Neuron (in vitro differentiated cells): ENCODE results near the gene DUSP12.
A peak's percentile ranks its signal among the peaks of the same experiment; 100 is the strongest.

Experiments used
- H2AFZ ChIP-seq: one replicate; pipeline ENCODE4 v1.6.1; 2013; ENCODE audit warnings: low read depth, mild to moderate bottlenecking, inconsistent platforms, low read length, moderate library complexity
- H3K27me3 ChIP-seq: one replicate; pipeline ENCODE4 v1.6.1; 2013; ENCODE audit warnings: low read length; ENCODE audit not compliant: insufficient read depth
- H3K36me3 ChIP-seq: one replicate; pipeline ENCODE4 v1.6.1; 2013; ENCODE audit warnings: low read length; ENCODE audit not compliant: insufficient read depth
- H3K4me1 ChIP-seq: one replicate; pipeline ENCODE4 v1.6.1; 2013; ENCODE audit warnings: low read length; ENCODE audit not compliant: insufficient read depth
- H3K4me3 ChIP-seq: 2 replicates; pipeline ENCODE4 v1.5.1; 2013; ENCODE audit warnings: mild to moderate bottlenecking, low read length, moderate library complexity
- H3K9me3 ChIP-seq: one replicate; pipeline ENCODE4 v1.6.1; 2013; ENCODE audit warnings: low read length

The DUSP12 gene

GRCh38 chr1:161749509-161750407 is at the start of gene DUSP12:
Gene DUSP12, plus strand, starts transcription at chr1:161749786. Its CDS starts 16 bp downstream, at chr1:161749802.
- Histone ChIP-seq H3K27me3 (no peaks in the 10 kb centered on the region), H3K36me3 (peaks cover 34% of the 10 kb centered on the region), H3K9me3 (peaks cover 3% of the 10 kb centered on the region), H3K4me1 (peaks cover 9% of the 10 kb centered on the region), H3K4me3 (peak within 1 kb of the TSS; percentile 92), H2AFZ (peak within 1 kb of the TSS; percentile 83)

- Histone ChIP-seq H3K9me3 (no peaks in the 10 kb centered on the region), H2AFZ (no peak overlapping the region), H3K27me3 (no peaks in the 10 kb centered on the region), H3K4me1 (no peaks in the 10 kb centered on the region), H3K4me3 (no peak overlapping the region), H3K36me3 (no peaks in the 10 kb centered on the region)
Measured at GRCh38 chr1:161702250-161702649, 47.3 kb upstream of the DUSP12 start.

DNA sequence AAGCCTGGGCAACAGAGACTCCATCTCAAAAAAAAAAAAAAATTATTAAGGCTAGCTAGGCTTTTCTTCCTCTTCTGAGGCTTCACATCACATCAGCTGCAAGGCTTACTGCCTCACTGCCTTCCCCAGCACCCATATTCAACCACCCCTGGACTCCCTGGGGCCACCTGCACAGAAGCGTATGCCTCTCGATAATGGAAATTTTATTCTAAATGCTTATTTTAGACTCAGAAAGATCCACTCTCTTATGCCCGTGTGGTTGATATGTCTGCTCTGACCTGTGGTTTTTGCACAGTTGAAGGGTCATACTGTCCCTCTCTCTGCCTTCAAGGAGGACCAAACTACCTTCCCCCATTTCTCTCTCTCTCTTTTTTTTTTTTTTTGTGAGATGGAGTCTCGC is 44.0 kb upstream of the DUSP12 start:
- Histone ChIP-seq H3K4me3 (no peak overlapping the region), H3K36me3 (no peaks in the 10 kb centered on the region), H3K27me3 (peaks cover 4% of the 10 kb centered on the region), H3K4me1 (no peaks in the 10 kb centered on the region), H2AFZ (no peak overlapping the region), H3K9me3 (no peaks in the 10 kb centered on the region)

DNA sequence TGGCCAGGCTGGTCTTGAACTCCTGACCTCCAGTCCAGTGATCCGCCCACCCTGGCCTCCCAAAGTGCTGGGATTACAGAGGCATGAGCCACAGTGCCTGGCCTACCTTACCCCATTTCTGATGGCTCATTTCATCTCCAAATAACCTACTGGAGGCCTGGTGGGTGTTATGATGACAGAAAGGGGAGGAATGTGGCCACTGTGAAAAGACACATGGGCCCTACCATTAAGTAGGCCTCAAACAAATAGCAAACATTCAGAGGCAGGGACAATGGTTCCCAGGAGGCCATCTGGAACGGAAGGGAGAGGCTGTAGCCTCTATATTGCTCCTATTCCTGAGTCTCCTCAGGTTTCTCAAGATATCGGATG is 43.5 kb upstream of the DUSP12 start:
- Histone ChIP-seq H3K4me1 (no peaks in the 10 kb centered on the region), H3K27me3 (peaks cover 9% of the 10 kb centered on the region), H3K36me3 (no peaks in the 10 kb centered on the region), H3K4me3 (no peak overlapping the region), H2AFZ (no peak overlapping the region), H3K9me3 (no peaks in the 10 kb centered on the region)

DNA sequence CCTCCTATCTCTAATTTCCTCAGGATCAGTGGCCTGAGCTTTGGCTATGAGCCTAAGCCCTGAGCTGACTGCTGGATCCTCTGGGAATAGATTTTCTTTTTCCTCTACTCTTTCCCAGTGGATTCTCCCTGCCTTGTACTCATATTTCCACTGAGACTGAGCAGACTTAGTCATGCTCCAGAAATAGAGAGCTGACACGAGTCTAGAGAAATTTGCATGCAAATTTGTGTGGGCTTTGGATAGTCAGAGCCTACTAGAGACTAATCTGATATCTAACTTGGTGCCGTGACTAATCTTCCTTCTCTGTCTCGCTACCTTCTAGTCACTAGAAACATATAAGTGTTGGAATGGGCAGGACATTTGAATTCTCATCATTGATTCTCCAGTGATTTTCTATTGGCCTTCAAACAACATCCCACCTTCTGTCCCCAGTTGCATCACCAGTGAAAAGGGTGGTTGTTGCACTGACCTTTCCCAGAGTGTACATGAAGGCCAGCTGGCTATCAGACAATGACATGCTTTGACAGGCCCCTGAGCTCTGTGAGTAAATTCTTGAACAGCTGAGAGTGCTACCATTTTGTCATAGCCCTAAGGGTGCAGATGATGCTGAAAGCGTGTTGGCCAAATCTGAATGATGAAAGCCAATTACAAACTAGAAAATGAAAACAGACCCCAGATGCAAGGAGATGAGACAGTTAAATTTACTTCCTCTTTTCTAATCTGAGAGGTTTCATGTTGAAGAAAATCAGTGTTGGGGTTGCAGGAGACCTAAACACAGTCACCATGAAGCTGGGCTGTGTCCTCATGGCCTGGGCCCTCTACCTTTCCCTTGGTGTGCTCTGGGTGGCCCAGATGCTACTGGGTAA is 42.9 kb upstream of the DUSP12 start, which contains the start of gene FCRLA:
TSS of gene FCRLA (plus strand) at position 748 of the 866 bp plus-strand sequence. CDS start at position 784, 36 bp downstream.
- no peaks in the 10 kb centered on the region for H3K36me3 ChIP-seq
- no peaks in the 10 kb centered on the region for H3K4me1 ChIP-seq
- H3K27me3 ChIP-seq = peaks cover 14% of the 10 kb centered on the region
- no peaks in the 10 kb centered on the region for H3K9me3 ChIP-seq
- H3K4me3 ChIP-seq = no peak within 1 kb of the TSS
- H2AFZ ChIP-seq = no peak within 1 kb of the TSS

GRCh38 chr1:161707503-161707902 is 42.1 kb upstream of the DUSP12 start:
- Histone ChIP-seq H3K36me3 (no peaks in the 10 kb centered on the region), H3K9me3 (no peaks in the 10 kb centered on the region), H3K4me3 (no peak overlapping the region), H2AFZ (no peak overlapping the region), H3K27me3 (peaks cover 22% of the 10 kb centered on the region), H3K4me1 (no peaks in the 10 kb centered on the region)

DNA sequence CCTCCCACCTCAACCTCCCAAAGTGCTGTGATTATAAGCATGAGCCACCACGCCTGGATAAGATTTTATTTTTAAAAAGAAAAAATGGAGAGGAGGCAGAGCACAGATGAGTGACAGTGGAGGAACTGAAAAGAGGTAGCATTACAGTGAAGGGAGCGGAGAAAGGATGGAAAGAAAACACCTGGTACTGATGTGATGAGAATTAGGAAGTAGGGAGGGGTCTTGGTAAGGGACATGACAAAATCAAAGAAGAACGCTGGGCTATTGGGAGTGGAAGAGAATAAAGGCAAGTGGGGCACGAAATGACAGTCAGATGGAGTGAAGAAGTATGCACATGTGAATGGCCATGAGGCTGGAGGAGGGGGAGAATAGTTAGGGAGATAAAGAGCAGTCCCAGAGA is 40.2 kb upstream of the DUSP12 start:
- peaks cover 22% of the 10 kb centered on the region for H3K27me3 ChIP-seq
- H3K36me3 ChIP-seq = no peaks in the 10 kb centered on the region
- no peak overlapping the region for H3K4me3 ChIP-seq
- H3K4me1 ChIP-seq = no peaks in the 10 kb centered on the region
- H3K9me3 ChIP-seq = no peaks in the 10 kb centered on the region
- no peak overlapping the region for H2AFZ ChIP-seq

GRCh38 chr1:161710560-161710959 is 39.0 kb upstream of the DUSP12 start:
- Histone ChIP-seq H3K4me3 (no peak overlapping the region), H3K36me3 (no peaks in the 10 kb centered on the region), H2AFZ (no peak overlapping the region), H3K27me3 (peaks cover 22% of the 10 kb centered on the region), H3K4me1 (no peaks in the 10 kb centered on the region), H3K9me3 (no peaks in the 10 kb centered on the region)

- Histone ChIP-seq H3K9me3 (no peaks in the 10 kb centered on the region), H3K4me1 (no peaks in the 10 kb centered on the region), H2AFZ (no peak overlapping the region), H3K27me3 (peaks cover 22% of the 10 kb centered on the region), H3K36me3 (no peaks in the 10 kb centered on the region), H3K4me3 (no peak overlapping the region)
Measured at GRCh38 chr1:161718559-161719324, 30.8 kb upstream of the DUSP12 start.

DNA sequence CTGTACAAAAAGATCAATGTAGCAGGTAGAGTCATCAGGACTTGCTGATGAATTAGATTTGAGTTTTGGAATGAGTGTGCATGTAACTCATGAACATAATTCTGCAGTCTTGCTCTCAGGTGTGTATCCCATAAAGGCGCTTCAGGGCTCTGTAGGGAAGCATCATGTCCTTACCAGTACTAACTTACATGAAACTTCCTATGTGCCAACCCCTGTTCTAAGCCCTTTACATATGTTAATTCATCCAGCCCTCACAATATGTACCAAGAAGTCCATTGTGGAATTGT is 30.3 kb upstream of the DUSP12 start:
- H3K4me3 ChIP-seq = no peak overlapping the region
- H3K27me3 ChIP-seq = peaks cover 22% of the 10 kb centered on the region
- H2AFZ ChIP-seq = no peak overlapping the region
- no peaks in the 10 kb centered on the region for H3K36me3 ChIP-seq
- H3K9me3 ChIP-seq = no peaks in the 10 kb centered on the region
- H3K4me1 ChIP-seq = no peaks in the 10 kb centered on the region

- Histone ChIP-seq H3K36me3 (no peaks in the 10 kb centered on the region), H3K9me3 (no peaks in the 10 kb centered on the region), H2AFZ (no peak overlapping the region), H3K4me3 (no peak overlapping the region), H3K4me1 (peaks cover under 1% of the 10 kb centered on the region), H3K27me3 (peaks cover 30% of the 10 kb centered on the region)
Measured at GRCh38 chr1:161720422-161720821, 29.2 kb upstream of the DUSP12 start.

- Histone ChIP-seq H3K4me3 (no peak within 1 kb of the TSS), H3K36me3 (no peaks in the 10 kb centered on the region), H3K4me1 (peaks cover 5% of the 10 kb centered on the region), H3K9me3 (no peaks in the 10 kb centered on the region), H2AFZ (no peak within 1 kb of the TSS), H3K27me3 (peaks cover 30% of the 10 kb centered on the region)
Measured at GRCh38 chr1:161720956-161721737, 28.4 kb upstream of the DUSP12 start, which contains the start of gene FCRLB. Gene FCRLB, plus strand, starts transcription at chr1:161721544. Its CDS starts 1,129 bp downstream, at chr1:161722673.
